GM20000 (cell line): ENCODE results near the gene COL4A2.

Source experiments
- DNase-seq: peaks from one replicate; pipeline ENCODE4 v3.0.0; 2012; ENCODE audit warnings: low spot score
- TF ChIP-seq, protein P1 (sequence below): IDR thresholded peaks from 2 replicates; pipeline ENCODE4 v1.5.1; 2012; ENCODE audit warnings: mild to moderate bottlenecking, control low read depth; ENCODE audit errors: extremely low read depth, missing control alignments

The COL4A2 gene

DNA sequence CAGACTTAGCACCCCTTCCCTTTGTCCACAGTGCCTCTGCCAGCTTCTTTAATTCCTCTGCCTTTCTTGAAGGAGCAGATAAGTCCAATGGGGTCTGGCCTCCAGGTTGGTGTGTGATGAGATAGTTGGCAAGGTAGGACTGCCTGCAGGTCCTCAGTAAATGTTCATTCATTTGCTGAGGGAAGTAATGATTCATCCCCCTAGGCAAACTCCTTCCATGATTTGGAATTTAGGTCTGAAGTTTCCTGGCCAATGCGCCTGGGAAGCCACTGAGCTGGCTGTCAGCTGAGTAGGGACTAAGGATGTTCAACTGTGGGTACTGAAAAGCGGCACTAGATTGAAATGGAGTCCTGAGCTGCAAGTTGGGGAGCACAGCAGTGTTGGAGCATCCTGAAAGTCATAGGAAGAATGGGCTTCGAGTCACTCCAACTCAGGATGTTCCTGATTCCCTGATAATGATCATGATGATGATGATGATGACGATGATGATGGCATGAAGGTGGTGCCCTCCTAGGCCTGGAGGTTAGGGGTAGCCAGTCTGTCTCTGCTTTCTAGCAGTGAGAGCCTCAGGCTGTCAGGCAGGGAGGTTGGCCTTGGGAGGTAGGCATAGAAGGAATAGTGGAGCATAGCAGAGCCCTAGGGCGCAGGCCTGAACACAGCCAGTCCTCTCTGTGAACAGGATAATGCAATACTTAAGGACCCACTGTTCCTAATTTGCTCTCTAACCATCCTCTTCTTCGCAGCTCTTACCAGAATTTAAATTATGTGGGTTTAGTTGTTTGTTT is 44.7 kb downstream of the COL4A2 start:
- no peak for DNase-seq
- TF ChIP-seq, protein P1, sequence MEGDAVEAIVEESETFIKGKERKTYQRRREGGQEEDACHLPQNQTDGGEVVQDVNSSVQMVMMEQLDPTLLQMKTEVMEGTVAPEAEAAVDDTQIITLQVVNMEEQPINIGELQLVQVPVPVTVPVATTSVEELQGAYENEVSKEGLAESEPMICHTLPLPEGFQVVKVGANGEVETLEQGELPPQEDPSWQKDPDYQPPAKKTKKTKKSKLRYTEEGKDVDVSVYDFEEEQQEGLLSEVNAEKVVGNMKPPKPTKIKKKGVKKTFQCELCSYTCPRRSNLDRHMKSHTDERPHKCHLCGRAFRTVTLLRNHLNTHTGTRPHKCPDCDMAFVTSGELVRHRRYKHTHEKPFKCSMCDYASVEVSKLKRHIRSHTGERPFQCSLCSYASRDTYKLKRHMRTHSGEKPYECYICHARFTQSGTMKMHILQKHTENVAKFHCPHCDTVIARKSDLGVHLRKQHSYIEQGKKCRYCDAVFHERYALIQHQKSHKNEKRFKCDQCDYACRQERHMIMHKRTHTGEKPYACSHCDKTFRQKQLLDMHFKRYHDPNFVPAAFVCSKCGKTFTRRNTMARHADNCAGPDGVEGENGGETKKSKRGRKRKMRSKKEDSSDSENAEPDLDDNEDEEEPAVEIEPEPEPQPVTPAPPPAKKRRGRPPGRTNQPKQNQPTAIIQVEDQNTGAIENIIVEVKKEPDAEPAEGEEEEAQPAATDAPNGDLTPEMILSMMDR: no peak

DNA sequence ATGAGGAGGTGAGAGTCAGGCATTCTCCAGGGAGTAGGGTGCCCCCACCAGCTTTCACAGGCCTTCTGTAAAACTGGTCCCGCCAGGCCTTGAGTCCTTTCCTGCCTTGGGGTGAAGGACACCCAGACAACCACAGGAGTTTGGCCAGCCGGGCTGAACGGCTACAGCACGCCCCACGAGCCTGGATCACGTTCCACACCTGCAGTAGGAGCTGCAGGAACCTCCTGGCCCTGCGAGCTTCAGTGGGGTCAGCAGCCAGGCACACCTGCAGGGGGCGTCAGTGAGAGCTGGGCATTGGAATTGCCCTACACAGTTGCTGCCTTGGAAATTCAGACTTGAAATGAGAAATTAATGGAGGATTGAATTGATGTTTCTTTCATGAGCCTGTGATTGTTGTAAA is 45.7 kb downstream of the COL4A2 start:
- no peak for DNase-seq

DNA sequence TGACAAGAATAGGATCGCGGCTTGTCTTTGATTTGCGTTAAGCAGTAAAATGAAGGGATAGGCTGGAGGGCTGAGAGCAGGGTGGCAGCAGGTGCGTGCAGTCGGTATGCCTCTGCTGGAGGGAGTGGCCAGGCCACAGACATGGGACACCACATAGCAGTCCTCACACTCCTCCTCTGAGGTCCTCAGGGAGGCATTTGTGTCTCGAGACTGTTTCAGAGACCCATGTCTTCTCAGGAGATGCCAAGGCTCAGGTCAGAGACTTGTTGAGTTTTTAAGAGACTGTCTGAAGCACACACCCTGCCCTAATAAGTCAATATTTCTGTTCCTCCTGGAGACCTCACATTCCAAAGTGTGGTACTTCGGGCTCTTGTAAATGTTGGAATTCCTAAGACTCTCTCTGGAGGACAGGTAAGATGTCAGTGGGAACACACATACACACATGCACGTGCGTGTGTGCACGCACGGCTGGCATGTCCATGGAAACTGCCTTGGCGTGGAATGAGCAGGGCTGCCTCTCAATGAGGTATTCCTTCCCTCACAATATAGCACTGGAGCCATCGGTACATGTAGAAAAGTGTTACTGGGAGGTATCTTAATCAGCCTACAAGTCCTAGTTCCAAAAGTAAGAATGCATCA is 46.4 kb downstream of the COL4A2 start:
- no peak for DNase-seq
- TF ChIP-seq, protein P1: no peak

More for the DNA sequence above, 45.7 kb downstream of the COL4A2 start:
- TF ChIP-seq, protein P1: peak; percentile 19

DNA sequence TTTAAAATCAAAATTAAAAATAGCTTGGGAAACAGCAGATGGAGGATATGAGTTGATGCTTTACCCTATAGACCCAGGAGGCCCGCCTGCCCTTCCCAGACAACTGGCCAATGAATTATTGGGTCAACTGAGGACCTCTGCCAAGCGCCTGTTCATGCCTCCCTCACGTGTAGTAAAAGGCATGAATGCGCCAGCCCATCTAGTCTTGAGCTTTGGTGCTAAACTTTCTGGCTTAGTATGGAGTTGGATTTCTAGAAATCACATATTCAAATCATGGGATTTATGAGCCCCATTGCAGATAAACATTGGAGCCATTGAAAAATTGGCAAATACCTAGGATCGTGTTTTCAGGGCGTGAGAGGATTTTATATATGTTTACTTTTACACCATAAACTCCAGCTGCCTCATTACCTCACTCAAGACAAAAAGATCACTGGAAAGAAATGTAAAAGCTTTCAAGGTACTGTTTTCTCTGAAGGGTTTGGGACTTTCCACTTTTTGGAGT is 47.1 kb downstream of the COL4A2 start:
- TF ChIP-seq, protein P1: no peak
- DNase-seq: no peak

DNA sequence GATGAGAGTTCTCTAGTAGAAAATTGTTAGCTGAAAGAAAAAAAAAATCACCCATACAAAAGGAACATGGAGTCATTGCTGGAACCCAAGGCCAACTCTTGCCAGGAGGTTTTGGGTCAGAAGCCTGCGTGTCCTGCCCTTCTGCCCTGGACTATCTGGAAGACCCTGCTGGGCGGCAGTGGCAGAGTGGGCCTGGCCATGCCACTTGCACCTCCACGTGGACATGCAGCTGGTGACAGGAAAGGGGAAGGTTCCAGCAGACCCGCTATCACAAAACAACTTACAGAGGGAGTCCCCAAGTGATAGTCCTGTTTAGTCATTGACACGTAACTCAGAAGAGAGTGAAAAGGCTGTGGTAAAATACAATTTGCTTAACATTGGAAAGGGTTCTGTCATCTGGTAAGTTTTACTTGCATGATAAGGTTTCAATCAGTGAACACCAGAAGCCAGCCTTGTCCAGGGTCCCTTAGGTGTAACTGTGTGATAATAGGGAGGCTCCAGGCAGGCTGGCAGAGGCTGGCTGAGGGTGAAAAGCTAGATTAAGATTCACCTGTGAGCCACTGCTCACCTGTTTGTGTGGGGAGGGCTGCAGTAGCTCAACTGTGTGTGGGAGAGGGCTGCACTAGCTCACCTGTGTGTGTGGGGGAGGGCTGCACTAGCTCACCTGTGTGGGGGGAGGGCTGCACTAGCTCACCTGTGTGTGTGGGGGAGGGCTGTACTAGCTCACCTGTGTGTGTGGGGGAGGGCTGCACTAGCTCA is 47.8 kb downstream of the COL4A2 start:
- TF ChIP-seq, protein P1: no peak
- peak; percentile 17 for DNase-seq

DNA sequence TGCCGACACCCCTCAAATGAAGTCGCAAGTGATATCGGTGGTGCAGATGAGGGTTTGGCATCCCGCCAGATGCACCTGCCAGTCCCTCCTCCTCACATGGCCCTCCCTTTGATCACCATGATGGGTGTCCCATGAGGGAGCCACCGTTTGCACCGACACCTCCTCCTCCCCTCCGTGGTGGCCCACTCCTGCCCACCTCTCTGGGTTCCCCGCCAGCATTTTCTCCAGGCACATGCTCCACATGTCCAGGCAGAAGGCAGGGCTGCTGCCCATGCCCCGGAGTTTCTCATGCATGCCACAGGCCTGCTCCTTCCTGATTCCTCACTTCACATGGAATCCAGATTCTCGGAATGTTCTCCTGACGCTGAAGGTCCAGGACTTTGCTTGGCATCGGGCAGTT is 49.3 kb downstream of the COL4A2 start:
- DNase-seq: no peak
- TF ChIP-seq, protein P1: no peak
